K562 (cell line): ENCODE measurements around the gene WWTR1. TPM values are rescaled to one million over a fixed set of nuclear protein-coding genes. Genes with fewer than 3 reads are reported as not detected.
A peak's percentile ranks its signal among the peaks of the same experiment; 100 is the strongest.

ENCODE experiments used
- ATAC-seq: fragments of 200-7000 bp; cut with Tn5 transposase; 3 replicates; pipeline ENCODE4 v1.9.1; 2020; ENCODE audit warnings: moderate library complexity
- BruUV-seq: library from RNA; stranded (reverse); fragments of 400-500 nt; replicated peaks from 2 replicates; lab custom pipeline; 2021; lab: Mats Ljungman, UMichigan
- CTCF ChIA-PET: fragments of 300-600 bp; formaldehyde crosslinking; extraction: SDS; loops from one replicate; lab custom pipeline; 2021; ENCODE audit warnings: low intra/inter-chr PET ratio; lab: Yijun Ruan, JAX
- POLR2A ChIA-PET: fragments of 300-600, 350-650 bp; sonication (Branson Sonifier 250); formaldehyde crosslinking; extraction: SDS; loops from one replicate; lab custom pipeline; 2021; ENCODE audit warnings: antibody characterized with exemption, inconsistent platforms; lab: Yijun Ruan, JAX
- DNase-seq, 4 experiments: peaks; one replicate each; pipeline versions ENCODE4 v3.0.0 to v3.0.0-alpha.2; 2011 to 2018; ENCODE audit warnings: low spot score in 3 of 4, mixed read lengths in 3 of 4; ENCODE audit errors: extremely low read depth in 1 of 4
- FAIRE-seq: peaks from 2 replicates; lab custom pipeline; 2011; peaks lifted over from hg19 to GRCh38; lab: Jason Lieb, UNC
- H2AFZ ChIP-seq: 2 replicates; pipeline ENCODE4 v1.6.0; 2011; ENCODE audit warnings: low read depth, low read length, control low read depth, inconsistent platforms
- H3K27ac ChIP-seq: fragments of 200-600 bp; 3 replicates; pipeline ENCODE4 v1.8.0; 2011; ENCODE audit warnings: low read depth, mild to moderate bottlenecking, control low read depth, inconsistent platforms, low read length, moderate library complexity, mixed read lengths; ENCODE audit errors: extremely low read depth
- H3K27me3 ChIP-seq, 2 experiments: fragments of 300-600 bp in 1 of 2; 2 replicates in 1 of 2; 3 replicates in 1 of 2; pipeline versions ENCODE4 v1.6.0 to v1.8.0; 2011; ENCODE audit warnings: inconsistent platforms in 2 of 2, low read length in 2 of 2, mild to moderate bottlenecking in 1 of 2, mixed read lengths in 1 of 2, moderate library complexity in 1 of 2; ENCODE audit not compliant: control insufficient read depth in 2 of 2, insufficient read depth in 2 of 2
- H3K36me3 ChIP-seq: fragments of 300-600 bp; 3 replicates; pipeline ENCODE4 v1.8.0; 2011; ENCODE audit warnings: mild to moderate bottlenecking, low read length, inconsistent platforms; ENCODE audit not compliant: control insufficient read depth, insufficient read depth
- H3K4me1 ChIP-seq, 2 experiments: fragments of 200-600 bp in 1 of 2; replicated peaks in 1 of 2; 2 replicates in 1 of 2; 3 replicates in 1 of 2; pipeline versions ENCODE4 v1.5.1 to v1.8.0; 2011; ENCODE audit warnings: inconsistent platforms in 2 of 2, low read length in 2 of 2, mild to moderate bottlenecking in 1 of 2, mixed read lengths in 1 of 2, moderate library complexity in 1 of 2; ENCODE audit not compliant: control insufficient read depth in 2 of 2, insufficient read depth in 2 of 2
- H3K4me2 ChIP-seq: 2 replicates; pipeline ENCODE4 v1.6.1; 2011; ENCODE audit warnings: low read length, control low read depth, inconsistent platforms, mixed read lengths; ENCODE audit not compliant: insufficient read depth
- H3K4me3 ChIP-seq: fragments of 200-600 bp; sonication (generic), shearing (Covaris generic); 2 replicates; pipeline ENCODE4 v1.5.1; 2016; ENCODE audit warnings: control low read depth, inconsistent platforms
- H3K79me2 ChIP-seq: fragments of 200-600 bp; 3 replicates; pipeline ENCODE4 v1.8.0; 2011; ENCODE audit warnings: low read length, inconsistent platforms; ENCODE audit not compliant: control insufficient read depth, insufficient read depth
- H3K9ac ChIP-seq, 2 experiments: 2 replicates each; pipeline versions ENCODE4 v1.6.0 to v1.6.1; 2011; ENCODE audit warnings: low read depth in 2 of 2, low read length in 2 of 2, control low read depth in 1 of 2, inconsistent platforms in 1 of 2, mild to moderate bottlenecking in 1 of 2, mixed read lengths in 1 of 2; ENCODE audit not compliant: insufficient read depth in 1 of 2
- H3K9me1 ChIP-seq: one replicate; pipeline ENCODE4 v1.6.0; 2011; ENCODE audit warnings: inconsistent platforms, mild to moderate bottlenecking, low read length, moderate library complexity; ENCODE audit not compliant: control insufficient read depth, insufficient read depth
- H3K9me3 ChIP-seq: replicated peaks from 2 replicates; pipeline ENCODE4 v1.5.1; 2011; ENCODE audit warnings: low read depth, low read length, inconsistent platforms; ENCODE audit not compliant: control insufficient read depth, insufficient read depth
- H4K20me1 ChIP-seq: replicated peaks from 2 replicates; pipeline ENCODE4 v1.6.1; 2011; ENCODE audit warnings: low read length, inconsistent platforms, mixed read lengths; ENCODE audit not compliant: control insufficient read depth, insufficient read depth
- CTBP1 ChIP-seq: fragments of 450-650 bp; IDR thresholded peaks from 2 replicates; pipeline ENCODE4 v1.6.1; 2016; ENCODE audit warnings: borderline replicate concordance
- FOS ChIP-seq: IDR thresholded peaks from 3 replicates; pipeline ENCODE4 v1.6.1; 2011; ENCODE audit not compliant: insufficient read length; ENCODE audit errors: extremely low read depth
- HCFC1 ChIP-seq: IDR thresholded peaks from 2 replicates; pipeline ENCODE4 v1.6.1; 2012; ENCODE audit warnings: low read depth, low read length, improper control_type of control experiment
- HMGN3 ChIP-seq: IDR thresholded peaks from 2 replicates; pipeline ENCODE4 v1.6.1; 2011; ENCODE audit warnings: borderline replicate concordance, low read depth, mild to moderate bottlenecking, mixed read lengths, low read length; ENCODE audit not compliant: insufficient read length; ENCODE audit errors: extremely low read depth
- HNRNPL ChIP-seq: fragments of 200-400 bp; formaldehyde crosslinking; IDR thresholded peaks from 2 replicates; pipeline ENCODE4 v1.6.1; 2017; ENCODE audit warnings: low read depth, mild to moderate bottlenecking, low read length
- MAFF ChIP-seq: IDR thresholded peaks from 2 replicates; pipeline ENCODE4 v1.6.1; 2012; ENCODE audit warnings: low read length, improper control_type of control experiment
- MAFG ChIP-seq: fragments of 450-650 bp; conservative IDR thresholded peaks from 2 replicates; pipeline ENCODE4 v1.6.1; 2016; ENCODE audit warnings: missing genetic modification characterization, missing compliant biosample characterization
- MECOM ChIP-seq: fragments of 250-450 bp; sonication (Bioruptor Pico); IDR thresholded peaks from 2 replicates; pipeline ENCODE4 v1.8.0; 2022; ENCODE audit warnings: inconsistent platforms
- NCOA1 ChIP-seq: fragments of 450-650 bp; IDR thresholded peaks from 2 replicates; pipeline ENCODE4 v1.6.1; 2016; ENCODE audit warnings: low read depth
- NFE2 ChIP-seq: IDR thresholded peaks from 2 replicates; pipeline ENCODE4 v1.6.1; 2014; ENCODE audit warnings: antibody characterized with exemption, low read depth
- NFE2L1 ChIP-seq: fragments of 450-650 bp; IDR thresholded peaks from 2 replicates; pipeline ENCODE4 v1.6.1; 2016; ENCODE audit warnings: missing genetic modification characterization, low read depth, mild to moderate bottlenecking, missing compliant biosample characterization, moderate library complexity, borderline replicate concordance
- PHB ChIP-seq: fragments of 250-450 bp; sonication (Bioruptor Pico); IDR thresholded peaks from 2 replicates; pipeline ENCODE4 v1.5.0; 2021
- POU5F1 ChIP-seq: fragments of 150-350 bp; IDR thresholded peaks from 2 replicates; pipeline ENCODE4 v1.6.1; 2014; ENCODE audit warnings: borderline replicate concordance, low read length, low read depth, mild to moderate bottlenecking; ENCODE audit not compliant: partially characterized antibody
- PREB ChIP-seq: sonication (generic); formaldehyde crosslinking; IDR thresholded peaks from 2 replicates; pipeline ENCODE4 v1.8.1; 2023; ENCODE audit warnings: mild to moderate bottlenecking, missing genetic modification reagents
- PTRF ChIP-seq: fragments of 450-650 bp; IDR thresholded peaks from 2 replicates; pipeline ENCODE4 v1.6.1; 2016; ENCODE audit warnings: mild to moderate bottlenecking, missing genetic modification characterization, missing compliant biosample characterization
- TEAD4 ChIP-seq, 2 experiments: sonication (generic) in 1 of 2; formaldehyde crosslinking in 1 of 2; IDR thresholded peaks; 2 replicates each; pipeline versions ENCODE4 v1.6.1 to v1.8.0; 2012 to 2022; ENCODE audit warnings: borderline replicate concordance in 1 of 2, inconsistent platforms in 1 of 2, low read length in 1 of 2, mild to moderate bottlenecking in 1 of 2, missing genetic modification reagents in 1 of 2
- USF1 ChIP-seq: sonication (generic); formaldehyde crosslinking; IDR thresholded peaks from 2 replicates; pipeline ENCODE4 v1.9.0; 2022; ENCODE audit warnings: mild to moderate bottlenecking, missing genetic modification reagents
- ZFX ChIP-seq: sonication (generic); formaldehyde crosslinking; IDR thresholded peaks from 2 replicates; pipeline ENCODE4 v1.8.0; 2022; ENCODE audit warnings: mild to moderate bottlenecking, missing genetic modification reagents, moderate library complexity
- ZNF316 ChIP-seq: fragments of 450-650 bp; IDR thresholded peaks from 2 replicates; pipeline ENCODE4 v1.6.1; 2016
- ZNF551 ChIP-seq: fragments of 250-450 bp; sonication (Bioruptor Pico); IDR thresholded peaks from 2 replicates; pipeline ENCODE4 v1.5.0; 2021; ENCODE audit warnings: mild to moderate bottlenecking, moderate library complexity
- WGBS: fragments of 100-300 bp; shearing (Covaris generic); methylation state at CpG from one replicate; pipeline ENCODE4 v1.1.6; 2016; ENCODE audit warnings: low coverage, mixed read lengths; ENCODE audit not compliant: insufficient coverage; ENCODE audit errors: missing lambda C conversion rate; 5-methylcytosine and 5-hydroxymethylcytosine counted together
- in situ Hi-C: fragments of 300-500 bp; cut with MboI; formaldehyde crosslinking; loops from 4 replicates; pipeline ENCODE4 v1.15.0; 2018; ENCODE audit warnings: inconsistent platforms, mixed read lengths
- intact Hi-C: fragments of 100-400 bp; cut with micrococcal nuclease; formaldehyde crosslinking; loops from 2 replicates; pipeline ENCODE4 v1.14.2; 2022
- polyA plus RNA-seq, 8 experiments: library from polyadenylated mRNA; depleted of rRNA in 4 of 8; stranded (reverse) in 5 of 8; unstranded in 3 of 8; fragments of >200 nt; fragmentation: Nextera tagmentation in 2 of 8; fragmentation: Illumina TruSeq in 1 of 8; extraction: Ambion mirVana in 2 of 8; extraction: Trizol in 1 of 8; gene quantifications; 2 replicates each; pipeline versions ENCODE4 v1.2.1 to v1.2.3, GENCODE V29; 2011 to 2014; ENCODE audit warnings: inconsistent platforms in 1 of 8, missing spikeins in 1 of 8
- total RNA-seq, 7 experiments: library from RNA; depleted of rRNA in 6 of 7; stranded (reverse); fragments of >200 nt in 6 of 7; fragmentation: Illumina TruSeq in 2 of 7; extraction: Trizol in 2 of 7; gene quantifications; 2 replicates each; pipeline versions ENCODE4 v1.2.1 to v1.2.3, GENCODE V29; 2011 to 2021; ENCODE audit warnings: low replicate concordance in 1 of 7

WWTR1 gene
- total and polyA plus RNA-seq, 9 of the 15 experiments (the other 6 are each of a cell fraction or from before 2014, with no cell fraction given): 0.04 to 1.5 (median 0.60) TPM

- Histone ChIP-seq H3K27ac (no peak overlapping the region), H3K4me1 (peaks cover 2 to 5% of the 10 kb centered on the region in 2 experiments; a peak in 3 of 5 replicates), H3K4me3 (no peak overlapping the region), H3K9ac (no peak overlapping the region), H3K79me2 (no peaks in the 10 kb centered on the region), H3K9me3 (no peaks in the 10 kb centered on the region), H3K27me3 (peaks cover 0 to 20% of the 10 kb centered on the region in 2 experiments; a peak in 2 of 5 replicates), H3K36me3 (no peaks in the 10 kb centered on the region), H2AFZ (peak overlapping the region; percentile 14; the same call in 1 of the 2 replicates), H3K9me1 (no peaks in the 10 kb centered on the region), H3K4me2 (no peak overlapping the region), H4K20me1 (no peaks in the 10 kb centered on the region)
- POLR2A ChIA-PET: interaction anchor here (0.5 to 0.8 kb wide), 4 partner anchors 10 to 758 kb away, joined by 3 to 4 read pairs (median 4); no protein-coding TSS in a partner anchor
- FAIRE-seq (no peak), DNase-seq (no peak), ATAC-seq (0 out of 3 replicates have a peak, but pooled peaks have one; percentile 47)
- in situ Hi-C loops: no loop called here
- intact Hi-C loops: no loop called here
- WGBS: 7% methylated on average over 1 of the region's 1 CpG
- CTCF ChIA-PET: no interaction called here
- no TSS peak for BruUV-seq
- TF ChIP-seq NFE2L1 (tag): 0 out of 2 replicates have a peak, but pooled peaks have one; percentile 18
- peak; percentile 85 for TF ChIP-seq MAFG (tag)
- TF ChIP-seq POU5F1: no peak
- no peak for TF ChIP-seq ZFX (CRISPR knock-in tag)
- TF ChIP-seq CTBP1: no peak
- TF ChIP-seq MECOM: no peak
- no peak for TF ChIP-seq USF1 (CRISPR knock-in tag)
- no peak for TF ChIP-seq PTRF (tag)
- TF ChIP-seq PHB (CRISPR knock-in tag): no peak
- TF ChIP-seq FOS: no peak
- peak; percentile 21; the same call in 1 of the 2 replicates for TF ChIP-seq ZNF316
- no peak for TF ChIP-seq ZNF551
- no peak for TF ChIP-seq HMGN3
- peak; percentile 33; the same call in 1 of the 2 replicates for TF ChIP-seq MAFF
- TF ChIP-seq PREB (CRISPR knock-in tag): no peak
- TF ChIP-seq TEAD4 (IDR thresholded peaks at IDR 0.05; ENCODE audit: low read length): no peak
- TF ChIP-seq TEAD4 (CRISPR knock-in tag; IDR thresholded peaks at IDR 0.05; ENCODE audit: borderline replicate concordance): no peak
- TF ChIP-seq NCOA1: no peak
- TF ChIP-seq HNRNPL: no peak
- TF ChIP-seq NFE2: peak; percentile 73
- TF ChIP-seq HCFC1: no peak
Observed at GRCh38 chr3:149660462-149660861, 2.6 kb upstream of the WWTR1 start.
